ENCODE data around the gene ZFP36L2. TPM values are rescaled to one million over a fixed set of nuclear protein-coding genes. Genes with fewer than 3 reads are reported as not detected.

Gene ZFP36L2
- total and polyA plus RNA-seq, 2 experiments from 2014 or later: 37.9 to 38.4 TPM

DNA sequence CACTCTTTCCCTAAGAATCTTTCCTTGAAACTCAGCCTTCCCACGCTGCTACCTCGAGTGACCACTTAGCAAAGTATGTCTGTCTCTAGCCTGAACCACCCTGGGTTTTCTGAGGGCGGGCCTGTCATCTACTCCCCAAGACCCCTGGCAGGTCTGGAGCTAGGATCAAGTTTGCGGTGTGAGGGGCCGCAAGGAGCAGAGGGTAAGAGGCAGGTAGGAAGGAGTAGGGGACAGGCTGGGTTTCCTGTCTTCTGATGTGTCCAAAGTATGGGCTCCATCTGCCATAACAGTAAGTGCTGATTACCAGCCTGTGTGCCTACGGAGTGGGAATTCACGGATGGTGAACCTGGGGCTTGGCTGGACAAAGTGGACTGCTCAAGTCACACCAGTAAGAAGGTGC is 25.4 kb downstream of the ZFP36L2 start:
- H3K4me3 ChIP-seq: no peak overlapping the region
- no peak overlapping the region for H3K27ac Mint-ChIP-seq
- peaks cover 13% of the 10 kb centered on the region for H3K4me1 Mint-ChIP-seq
- H3K27ac ChIP-seq (ENCODE audit: low read depth): no peak overlapping the region
- H4K20me1 ChIP-seq (replicated peaks; ENCODE audit: insufficient read depth): no peaks in the 10 kb centered on the region
- no peak for DNase-seq (ENCODE audit: low spot score)
- no peak overlapping the region for H2AFZ ChIP-seq
- no peaks in the 10 kb centered on the region; the same call in 2 of the 3 replicates for H3K36me3 Mint-ChIP-seq (ENCODE audit: low read depth)
- no peak overlapping the region for H3K4me3 Mint-ChIP-seq
- no peak overlapping the region for H3K4me2 ChIP-seq
- H3K4me1 ChIP-seq (ENCODE audit: insufficient read depth): no peaks in the 10 kb centered on the region
- H3K27me3 Mint-ChIP-seq (ENCODE audit: insufficient read depth, low read depth, poor library complexity): peaks cover 24% of the 10 kb centered on the region
- no peaks in the 10 kb centered on the region for H3K9me2 ChIP-seq (ENCODE audit: insufficient read depth)
- H3K27me3 ChIP-seq (ENCODE audit: insufficient read depth): no peaks in the 10 kb centered on the region
- no peak for ATAC-seq
- H3K36me3 ChIP-seq (ENCODE audit: insufficient read depth): no peaks in the 10 kb centered on the region
- no peaks in the 10 kb centered on the region for H3F3A ChIP-seq (replicated peaks; ENCODE audit: low read depth)
- no peaks in the 10 kb centered on the region for H3K79me2 ChIP-seq (replicated peaks; ENCODE audit: insufficient read depth)
- TF ChIP-seq, protein P1, sequence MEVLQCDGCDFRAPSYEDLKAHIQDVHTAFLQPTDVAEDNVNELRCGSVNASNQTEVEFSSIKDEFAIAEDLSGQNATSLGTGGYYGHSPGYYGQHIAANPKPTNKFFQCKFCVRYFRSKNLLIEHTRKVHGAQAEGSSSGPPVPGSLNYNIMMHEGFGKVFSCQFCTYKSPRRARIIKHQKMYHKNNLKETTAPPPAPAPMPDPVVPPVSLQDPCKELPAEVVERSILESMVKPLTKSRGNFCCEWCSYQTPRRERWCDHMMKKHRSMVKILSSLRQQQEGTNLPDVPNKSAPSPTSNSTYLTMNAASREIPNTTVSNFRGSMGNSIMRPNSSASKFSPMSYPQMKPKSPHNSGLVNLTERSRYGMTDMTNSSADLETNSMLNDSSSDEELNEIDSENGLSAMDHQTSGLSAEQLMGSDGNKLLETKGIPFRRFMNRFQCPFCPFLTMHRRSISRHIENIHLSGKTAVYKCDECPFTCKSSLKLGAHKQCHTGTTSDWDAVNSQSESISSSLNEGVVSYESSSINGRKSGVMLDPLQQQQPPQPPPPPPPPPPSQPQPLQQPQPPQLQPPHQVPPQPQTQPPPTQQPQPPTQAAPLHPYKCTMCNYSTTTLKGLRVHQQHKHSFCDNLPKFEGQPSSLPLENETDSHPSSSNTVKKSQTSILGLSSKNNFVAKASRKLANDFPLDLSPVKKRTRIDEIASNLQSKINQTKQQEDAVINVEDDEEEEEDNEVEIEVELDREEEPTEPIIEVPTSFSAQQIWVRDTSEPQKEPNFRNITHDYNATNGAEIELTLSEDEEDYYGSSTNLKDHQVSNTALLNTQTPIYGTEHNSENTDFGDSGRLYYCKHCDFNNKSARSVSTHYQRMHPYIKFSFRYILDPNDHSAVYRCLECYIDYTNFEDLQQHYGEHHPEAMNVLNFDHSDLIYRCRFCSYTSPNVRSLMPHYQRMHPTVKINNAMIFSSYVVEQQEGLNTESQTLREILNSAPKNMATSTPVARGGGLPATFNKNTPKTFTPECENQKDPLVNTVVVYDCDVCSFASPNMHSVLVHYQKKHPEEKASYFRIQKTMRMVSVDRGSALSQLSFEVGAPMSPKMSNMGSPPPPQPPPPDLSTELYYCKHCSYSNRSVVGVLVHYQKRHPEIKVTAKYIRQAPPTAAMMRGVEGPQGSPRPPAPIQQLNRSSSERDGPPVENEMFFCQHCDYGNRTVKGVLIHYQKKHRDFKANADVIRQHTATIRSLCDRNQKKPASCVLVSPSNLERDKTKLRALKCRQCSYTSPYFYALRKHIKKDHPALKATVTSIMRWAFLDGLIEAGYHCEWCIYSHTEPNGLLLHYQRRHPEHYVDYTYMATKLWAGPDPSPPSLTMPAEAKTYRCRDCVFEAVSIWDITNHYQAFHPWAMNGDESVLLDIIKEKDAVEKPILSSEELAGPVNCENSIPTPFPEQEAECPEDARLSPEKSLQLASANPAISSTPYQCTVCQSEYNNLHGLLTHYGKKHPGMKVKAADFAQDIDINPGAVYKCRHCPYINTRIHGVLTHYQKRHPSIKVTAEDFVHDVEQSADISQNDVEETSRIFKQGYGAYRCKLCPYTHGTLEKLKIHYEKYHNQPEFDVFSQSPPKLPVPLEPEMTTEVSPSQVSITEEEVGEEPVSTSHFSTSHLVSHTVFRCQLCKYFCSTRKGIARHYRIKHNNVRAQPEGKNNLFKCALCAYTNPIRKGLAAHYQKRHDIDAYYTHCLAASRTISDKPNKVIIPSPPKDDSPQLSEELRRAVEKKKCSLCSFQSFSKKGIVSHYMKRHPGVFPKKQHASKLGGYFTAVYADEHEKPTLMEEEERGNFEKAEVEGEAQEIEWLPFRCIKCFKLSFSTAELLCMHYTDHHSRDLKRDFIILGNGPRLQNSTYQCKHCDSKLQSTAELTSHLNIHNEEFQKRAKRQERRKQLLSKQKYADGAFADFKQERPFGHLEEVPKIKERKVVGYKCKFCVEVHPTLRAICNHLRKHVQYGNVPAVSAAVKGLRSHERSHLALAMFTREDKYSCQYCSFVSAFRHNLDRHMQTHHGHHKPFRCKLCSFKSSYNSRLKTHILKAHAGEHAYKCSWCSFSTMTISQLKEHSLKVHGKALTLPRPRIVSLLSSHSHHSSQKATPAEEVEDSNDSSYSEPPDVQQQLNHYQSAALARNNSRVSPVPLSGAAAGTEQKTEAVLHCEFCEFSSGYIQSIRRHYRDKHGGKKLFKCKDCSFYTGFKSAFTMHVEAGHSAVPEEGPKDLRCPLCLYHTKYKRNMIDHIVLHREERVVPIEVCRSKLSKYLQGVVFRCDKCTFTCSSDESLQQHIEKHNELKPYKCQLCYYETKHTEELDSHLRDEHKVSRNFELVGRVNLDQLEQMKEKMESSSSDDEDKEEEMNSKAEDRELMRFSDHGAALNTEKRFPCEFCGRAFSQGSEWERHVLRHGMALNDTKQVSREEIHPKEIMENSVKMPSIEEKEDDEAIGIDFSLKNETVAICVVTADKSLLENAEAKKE (CRISPR knock-in tag; IDR thresholded peaks at IDR 0.05): no peak
- no peak for TF ChIP-seq NANOG (IDR thresholded peaks at IDR 0.05; ENCODE audit: borderline replicate concordance)
- no peak for TF ChIP-seq CREB1 (CRISPR knock-in tag; IDR thresholded peaks at IDR 0.05; ENCODE audit: low read depth)
- no peak for TF ChIP-seq STAT1 (IDR thresholded peaks at IDR 0.05; ENCODE audit: unreplicated experiment)
- TF ChIP-seq ZNF331 (CRISPR knock-in tag; IDR thresholded peaks at IDR 0.05; ENCODE audit: low read depth): no peak
- H3K9me3 Mint-ChIP-seq: no peaks in the 10 kb centered on the region

Data from GM23338 (cell line).